Aorta (tissue), 5 donors: ENCODE measurements around the gene GEN1. TPM values are rescaled to one million over a fixed set of nuclear protein-coding genes. Genes with fewer than 3 reads are reported as not detected.
A peak's percentile ranks its signal among the peaks of the same experiment; 100 is the strongest.
"Not testable (repeated sequence)": the region's sequence is repeated elsewhere in the genome, so short reads cannot be mapped to it uniquely, and the experiment has no call there.

Source experiments
- ATAC-seq: fragments of 200-7000 bp; cut with Tn5 transposase; one replicate; pipeline ENCODE4 v1.9.1; 2022; ENCODE audit warnings: moderate library complexity; ENCODE audit not compliant: low FRiP score
- DNase-seq, 2 donors: peaks; one replicate each; pipeline ENCODE4 v3.0.0-alpha.2; 2020
- H3K27ac ChIP-seq, 2 donors: one replicate each; pipeline ENCODE4 v1.5.1; 2013; ENCODE audit warnings: low read length in 2 of 2, mild to moderate bottlenecking in 2 of 2, moderate library complexity in 2 of 2, control low read depth in 1 of 2, inconsistent platforms in 1 of 2, low read depth in 1 of 2
- H3K27me3 ChIP-seq, 2 donors: one replicate each; pipeline ENCODE4 v1.6.1; 2013; ENCODE audit warnings: control low read depth in 1 of 2, low read length in 1 of 2, mild to moderate bottlenecking in 1 of 2, moderate library complexity in 1 of 2; ENCODE audit not compliant: insufficient read depth in 2 of 2, control insufficient read depth in 1 of 2
- H3K36me3 ChIP-seq, 2 donors: one replicate each; pipeline ENCODE4 v1.6.1; 2013; ENCODE audit warnings: control low read depth in 1 of 2, low read length in 1 of 2, mild to moderate bottlenecking in 1 of 2; ENCODE audit not compliant: insufficient read depth in 2 of 2, control insufficient read depth in 1 of 2
- H3K4me1 ChIP-seq, 2 donors: one replicate each; pipeline ENCODE4 v1.6.1; 2013; ENCODE audit warnings: low read length in 2 of 2, control low read depth in 1 of 2, mild to moderate bottlenecking in 1 of 2, moderate library complexity in 1 of 2; ENCODE audit not compliant: insufficient read depth in 2 of 2, control insufficient read depth in 1 of 2
- H3K4me3 ChIP-seq, 2 donors: one replicate each; pipeline ENCODE4 v1.5.1; 2013; ENCODE audit warnings: low read length in 2 of 2, control low read depth in 1 of 2, mild to moderate bottlenecking in 1 of 2
- H3K9me3 ChIP-seq: one replicate; pipeline ENCODE4 v1.6.1; 2013; ENCODE audit warnings: mild to moderate bottlenecking, low read length; ENCODE audit not compliant: control insufficient read depth
- WGBS, 2 donors: extraction: QIAGEN DNeasy Blood & Tissue Kit; methylation state at CpG; one replicate each; pipeline ENCODE4 v1.1.7; 2013; 5-methylcytosine and 5-hydroxymethylcytosine counted together
- intact Hi-C, 2 donors: fragments of 100-400 bp; cut with DNase I; formaldehyde crosslinking; loops; one replicate each; pipeline versions ENCODE4 v1.14.2 to v1.15.0; 2022
- polyA plus RNA-seq, 2 donors: library from polyadenylated mRNA; stranded (reverse); fragments of 200-250 nt; gene quantifications; one replicate each; pipeline ENCODE4 v1.2.3, GENCODE V29; 2013
- total RNA-seq, 2 donors: library from RNA; stranded (reverse); fragmentation: NEBNext Ultra II Directional; extraction: Animal tissue kit (Norgen Biotek cat#: 25700); gene quantifications; one replicate each; pipeline ENCODE4 v1.2.1, GENCODE V29; 2021
- donor health status: healthy with polysubstance abuse.
- donor health status: Bipolar disorder and iron deficiency.
- donor health status: DM: no; HTN: no; CAD: no.
- donor health status: DM: no; HTN: no; CAD: no.
- donor health status: DM: yes; HTN: yes; CAD: no.

GEN1 gene
- total and polyA plus RNA-seq, 4 donors = 1.2 to 5.5 (median 2.5) TPM

GRCh38 chr2:17821080-17821479 lies 67.1 kb downstream of the GEN1 start:
- DNase-seq = no peak
- WGBS, 2 donors = 0 to 3% methylated on average over 3 of the region's 3 CpGs
- Histone ChIP-seq H3K36me3 (no peaks in the 10 kb centered on the region), H3K27me3 (no peaks in the 10 kb centered on the region), H3K4me1 (peaks cover 4 to 17% of the 10 kb centered on the region in 2 donors), H3K27ac (no peak overlapping the region), H3K9me3 (no peaks in the 10 kb centered on the region), H3K4me3 (no peak overlapping the region)
- intact Hi-C loops = no loop called here
- ATAC-seq = peak; percentile 54

- DNase-seq (no peak), ATAC-seq (peak; percentile 63)
- WGBS, 2 donors = 17 to 26% methylated on average over 7 of the region's 7 CpGs
- intact Hi-C loops = no loop called here
- H3K9me3 ChIP-seq = no peaks in the 10 kb centered on the region
- no peak overlapping the region for H3K4me3 ChIP-seq
- H3K4me1 ChIP-seq = peaks cover 4 to 17% of the 10 kb centered on the region in 2 donors
- H3K27ac ChIP-seq = peak overlapping the region; percentile 18 to 60
- no peaks in the 10 kb centered on the region for H3K36me3 ChIP-seq
- no peaks in the 10 kb centered on the region for H3K27me3 ChIP-seq
Observed at GRCh38 chr2:17821535-17822444, 67.9 kb downstream of the GEN1 start.

- DNase-seq (no peak), ATAC-seq (no peak)
- Histone ChIP-seq H3K4me1 (peaks cover 4 to 17% of the 10 kb centered on the region in 2 donors), H3K36me3 (no peaks in the 10 kb centered on the region), H3K27me3 (no peaks in the 10 kb centered on the region), H3K9me3 (no peaks in the 10 kb centered on the region), H3K27ac (peak overlapping the region in 1 of 2 donors; percentile 60), H3K4me3 (no peak overlapping the region)
- intact Hi-C loops = no loop called here
- WGBS, 2 donors = 17 to 40% methylated on average over 4 of the region's 4 CpGs
Observed at GRCh38 chr2:17822445-17823117, 68.6 kb downstream of the GEN1 start.

GRCh38 chr2:17823646-17824045 lies 69.7 kb downstream of the GEN1 start:
- DNase-seq, intact Hi-C loops, H3K27ac ChIP-seq, H3K27me3 ChIP-seq, H3K9me3 ChIP-seq, H3K4me3 ChIP-seq, H3K36me3 ChIP-seq, ATAC-seq: not testable (repeated sequence)
- WGBS, 2 donors = 49% methylated on average over 4 of the region's 4 CpGs
- peaks cover 4 to 17% of the 10 kb centered on the region in 2 donors for H3K4me1 ChIP-seq

GRCh38 chr2:17827316-17827715 lies 73.4 kb downstream of the GEN1 start:
- Histone ChIP-seq H3K27me3 (no peaks in the 10 kb centered on the region), H3K4me3 (no peak overlapping the region), H3K27ac (no peak overlapping the region), H3K4me1 (peaks cover 2 to 6% of the 10 kb centered on the region in 2 donors), H3K9me3 (no peaks in the 10 kb centered on the region), H3K36me3 (no peaks in the 10 kb centered on the region)
- WGBS, 2 donors = 94 to 96% methylated on average over 5 of the region's 5 CpGs
- no peak for DNase-seq
- ATAC-seq = no peak
- intact Hi-C loops = no loop called here

- no peak overlapping the region for H3K4me3 ChIP-seq
- WGBS, 2 donors = 94 to 95% methylated on average over 2 of the region's 2 CpGs
- intact Hi-C loops = no loop called here
- DNase-seq (no peak), ATAC-seq (no peak)
- H3K36me3 ChIP-seq = no peaks in the 10 kb centered on the region
- no peaks in the 10 kb centered on the region for H3K27me3 ChIP-seq
- no peak overlapping the region for H3K27ac ChIP-seq
- H3K4me1 ChIP-seq = peaks cover 2% of the 10 kb centered on the region in 2 donors
- no peaks in the 10 kb centered on the region for H3K9me3 ChIP-seq
Observed at GRCh38 chr2:17827785-17828184, 73.8 kb downstream of the GEN1 start.

- Histone ChIP-seq H3K27ac (no peak overlapping the region), H3K36me3 (no peaks in the 10 kb centered on the region), H3K9me3 (no peaks in the 10 kb centered on the region), H3K4me1 (peaks cover 0 to 2% of the 10 kb centered on the region in 2 donors), H3K4me3 (no peak overlapping the region), H3K27me3 (no peaks in the 10 kb centered on the region)
- intact Hi-C loops = loop anchor here (5.0 to 10.0 kb wide), 3 partner anchors 78 to 116 kb away; partner anchors contain the start of genes GEN1 (in 1 of the 2) and SMC6 (in 1 of the 2)
- DNase-seq (peak; percentile 77 to 86), ATAC-seq (peak; percentile 77)
- WGBS, 2 donors = 15% methylated on average over 37 of the region's 37 CpGs
Observed at GRCh38 chr2:17830053-17831034, 76.4 kb downstream of the GEN1 start.

- H3K27me3 ChIP-seq = no peaks in the 10 kb centered on the region
- H3K27ac ChIP-seq = no peak overlapping the region
- no peaks in the 10 kb centered on the region for H3K9me3 ChIP-seq
- ATAC-seq (no peak), DNase-seq (no peak)
- intact Hi-C loops = loop anchor here in 1 of 2 donors (10.0 kb wide), 1 partner anchor 121 kb away; no protein-coding TSS in a partner anchor
- no peak overlapping the region for H3K4me3 ChIP-seq
- H3K36me3 ChIP-seq = no peaks in the 10 kb centered on the region
- H3K4me1 ChIP-seq = peaks cover 0 to 2% of the 10 kb centered on the region in 2 donors
- 25 to 66% methylated on average over 2 of the region's 2 CpGs for WGBS, 2 donors
Observed at GRCh38 chr2:17835516-17835915, 81.6 kb downstream of the GEN1 start.
